ENCODE data around the gene SECISBP2. TPM values are rescaled to one million over a fixed set of nuclear protein-coding genes. Genes with fewer than 3 reads are reported as not detected.
"Not testable (repeated sequence)": the region's sequence is repeated elsewhere in the genome, so short reads cannot be mapped to it uniquely, and the experiment has no call there.

Gene SECISBP2
- total RNA-seq, 1 experiment from 2014 or later: 33.2 TPM

DNA sequence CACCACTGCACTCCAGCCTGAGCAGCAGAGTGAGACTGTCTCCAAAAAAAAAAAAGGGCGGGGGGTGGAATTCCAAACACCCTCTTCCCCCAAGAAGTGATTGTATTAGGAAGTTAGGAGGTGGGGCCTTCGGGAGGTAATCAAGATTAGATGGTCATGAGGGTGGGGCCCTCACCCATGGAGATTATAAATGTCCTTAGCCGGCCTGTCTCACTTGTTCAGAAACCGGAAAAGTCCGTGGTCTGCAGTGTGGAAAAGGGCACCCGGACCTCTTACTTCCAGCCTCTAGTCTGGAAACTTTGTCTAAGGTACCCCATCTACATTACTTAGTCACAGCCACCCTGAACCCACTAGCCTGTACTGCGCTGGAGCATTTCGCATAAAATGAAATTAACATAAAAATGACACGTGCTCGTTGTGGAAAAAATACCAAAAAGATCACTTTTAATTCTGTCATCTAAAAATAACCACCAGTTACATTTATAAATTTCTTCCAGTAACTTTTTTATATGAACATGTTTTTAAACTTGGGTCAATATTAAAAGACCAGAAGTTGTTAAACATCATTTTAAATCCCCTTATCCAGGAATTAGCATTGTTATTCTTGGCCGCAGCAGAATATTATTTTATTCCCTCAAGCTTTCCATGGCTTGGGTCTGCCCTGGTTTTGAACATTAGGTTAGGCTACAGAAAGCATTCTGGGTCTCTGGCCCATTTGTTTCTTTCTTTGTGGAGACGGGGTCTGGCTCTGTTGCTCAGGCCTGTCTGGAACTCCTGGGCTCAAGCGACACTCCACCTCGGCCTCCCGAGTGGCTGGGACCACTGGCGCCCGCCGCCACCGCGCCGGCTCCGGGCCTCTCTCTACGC is 8.5 kb upstream of the SECISBP2 start:
- DNase-seq (ENCODE audit: low spot score): peak; percentile 37

DNA sequence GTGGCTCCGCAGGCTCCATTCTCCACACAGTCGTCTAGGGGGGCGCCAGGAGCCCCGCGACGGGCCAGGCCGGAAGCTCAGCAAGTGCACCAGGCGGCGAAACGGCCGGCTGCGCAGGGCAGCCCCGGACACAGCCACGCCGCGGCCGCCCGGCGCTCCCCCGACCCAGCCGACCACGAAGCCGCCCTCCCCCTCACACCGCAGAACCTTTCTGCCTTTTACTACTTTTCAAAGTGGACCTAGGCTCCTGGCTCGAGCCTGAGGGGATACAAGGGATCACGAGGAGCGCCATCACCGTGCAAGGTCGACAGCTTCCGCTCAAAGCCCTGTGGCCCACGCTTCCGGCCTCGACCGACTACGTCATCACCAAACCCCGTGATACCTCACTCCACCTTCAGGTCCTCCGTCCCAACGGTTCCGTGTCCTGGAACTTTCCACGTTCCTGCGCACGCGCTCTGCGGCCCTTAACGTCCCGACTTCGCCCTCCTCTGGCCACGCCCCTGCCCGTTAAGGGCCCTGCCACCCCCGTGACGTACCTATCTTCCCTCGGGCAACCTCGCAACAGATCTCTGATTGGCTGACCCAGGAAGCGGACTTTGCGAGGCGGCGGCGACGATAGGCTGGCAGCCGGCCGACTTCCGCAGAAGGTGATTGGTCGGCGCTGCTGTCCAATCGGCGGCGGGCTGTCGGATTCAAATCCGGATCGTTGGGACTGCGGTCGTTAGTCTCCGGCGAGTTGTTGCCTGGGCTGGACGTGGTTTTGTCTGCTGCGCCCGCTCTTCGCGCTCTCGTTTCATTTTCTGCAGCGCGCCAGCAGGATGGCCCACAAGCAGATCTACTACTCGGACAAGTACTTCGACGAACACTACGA is 7.6 kb upstream of the SECISBP2 start, which contains the start of gene CKS2:
Gene CKS2 (plus strand): TSS at position 721 of the 871 bp plus-strand sequence. CDS start 98 bp downstream, at position 819.
- peak; percentile 100 for DNase-seq (ENCODE audit: low spot score)

DNA sequence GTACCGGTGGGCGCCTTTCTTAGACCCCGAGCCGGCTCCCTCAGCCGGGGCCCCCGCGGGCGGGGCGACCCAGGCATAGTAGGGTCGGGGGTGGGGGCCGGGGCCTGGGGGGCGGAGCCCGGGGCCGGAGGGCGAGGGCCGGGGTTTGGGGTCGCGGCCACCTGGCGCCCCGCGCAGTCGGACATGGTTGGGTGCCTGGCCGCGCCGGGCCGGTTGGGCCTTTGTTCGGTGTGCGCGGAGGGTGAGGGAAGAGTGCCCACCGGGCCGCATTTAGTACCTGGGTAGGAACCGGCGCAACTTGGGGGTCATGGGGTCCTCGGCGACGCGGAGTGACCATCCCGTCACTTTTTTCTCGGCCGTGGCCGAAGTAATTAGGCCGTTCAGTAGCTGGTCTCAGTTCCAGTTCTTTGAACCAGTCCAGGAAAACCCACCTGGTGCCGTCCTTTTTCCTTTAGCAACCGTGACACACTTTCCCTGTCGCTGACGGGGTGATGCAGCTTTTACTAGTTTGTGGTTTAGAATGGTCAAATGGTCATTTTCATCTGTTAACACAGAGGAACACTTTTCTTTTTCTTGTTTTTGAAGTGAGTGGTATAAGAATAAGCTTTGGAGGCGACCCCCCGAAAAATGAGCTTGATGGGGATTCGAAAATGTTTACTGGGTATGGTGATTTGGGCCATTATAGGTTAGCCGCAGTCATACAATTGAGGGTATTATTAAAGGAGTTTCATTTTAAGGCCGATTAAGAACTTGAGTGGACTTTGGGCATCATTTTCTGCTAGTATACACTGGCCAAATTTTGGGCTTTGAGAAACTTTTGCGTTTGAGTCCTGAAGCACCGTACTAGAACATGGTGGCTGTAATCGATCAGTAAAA is 6.7 kb upstream of the SECISBP2 start:
- DNase-seq (ENCODE audit: low spot score): no peak

DNA sequence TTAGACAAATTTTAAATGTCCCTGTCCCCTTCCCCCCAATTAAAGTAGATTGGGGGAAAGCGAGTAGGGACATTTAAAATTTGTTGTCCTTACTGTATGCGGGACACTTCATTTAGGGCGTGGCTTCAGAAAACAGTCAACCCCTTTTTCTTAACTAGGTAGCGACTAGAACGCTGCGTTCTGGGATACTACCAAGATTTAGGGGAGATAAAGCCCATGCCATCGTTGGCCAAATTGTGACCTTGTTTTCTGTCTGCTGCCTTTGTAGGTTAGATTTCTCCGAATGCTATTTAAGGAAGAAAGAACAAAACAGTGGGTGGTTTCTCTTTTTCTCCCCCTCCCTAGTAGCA is 6.1 kb upstream of the SECISBP2 start:
- DNase-seq (ENCODE audit: low spot score): peak; percentile 52

DNA sequence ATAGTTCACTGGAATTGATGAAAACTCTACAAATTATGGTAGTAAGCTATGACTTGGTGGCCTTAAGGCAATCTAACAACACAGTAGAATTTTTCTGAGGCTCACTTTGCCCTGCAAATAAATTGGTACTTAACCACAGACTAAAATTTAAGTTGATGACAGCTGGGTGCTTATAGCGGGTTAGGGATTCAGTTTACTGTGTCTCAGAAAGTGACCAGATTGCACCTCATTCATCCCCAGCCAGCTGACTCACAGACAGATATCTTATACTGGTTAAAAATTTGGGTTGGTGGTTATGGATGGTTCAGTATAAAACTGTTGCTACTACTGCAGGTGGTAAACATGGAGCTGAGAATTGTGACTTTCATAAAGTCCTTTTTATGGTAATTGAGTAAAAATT is 4.5 kb upstream of the SECISBP2 start:
- no peak for DNase-seq (ENCODE audit: low spot score)

DNA sequence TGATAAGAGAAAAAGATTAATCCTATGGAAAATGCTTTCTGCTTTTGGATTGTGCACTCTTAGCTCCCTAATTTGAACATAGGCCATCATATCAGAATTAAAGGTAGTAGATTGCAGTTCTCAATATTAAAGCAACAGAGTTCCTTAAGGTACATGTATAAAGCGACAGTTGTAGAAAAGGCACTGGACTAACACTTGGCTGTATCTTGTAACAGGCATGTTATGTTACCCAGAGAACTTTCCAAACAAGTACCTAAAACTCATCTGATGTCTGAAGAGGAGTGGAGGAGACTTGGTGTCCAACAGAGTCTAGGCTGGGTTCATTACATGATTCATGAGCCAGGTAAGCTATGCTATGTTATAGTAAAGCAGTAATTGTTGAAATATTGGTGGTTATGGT is 3.3 kb upstream of the SECISBP2 start:
- no peak for DNase-seq (ENCODE audit: low spot score)

DNA sequence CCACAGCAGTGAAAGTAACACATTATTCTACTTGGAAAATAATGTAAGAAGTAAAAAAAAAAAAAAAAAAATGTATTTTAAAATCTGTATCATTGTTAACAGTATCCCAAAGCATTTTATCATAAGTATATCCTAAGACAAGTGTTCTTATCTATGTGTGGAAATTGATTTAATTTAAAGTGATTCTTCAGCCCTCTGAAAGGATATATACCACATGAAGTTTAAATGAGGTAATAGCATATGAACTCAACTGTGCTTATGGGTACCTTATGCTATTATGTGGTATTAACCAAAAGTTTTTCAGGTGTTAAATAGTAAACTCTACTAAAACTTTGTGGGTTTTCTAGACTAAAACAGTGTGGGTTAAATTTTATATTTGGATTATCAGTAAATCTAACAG is 2.8 kb upstream of the SECISBP2 start:
- DNase-seq (ENCODE audit: low spot score): no peak

DNA sequence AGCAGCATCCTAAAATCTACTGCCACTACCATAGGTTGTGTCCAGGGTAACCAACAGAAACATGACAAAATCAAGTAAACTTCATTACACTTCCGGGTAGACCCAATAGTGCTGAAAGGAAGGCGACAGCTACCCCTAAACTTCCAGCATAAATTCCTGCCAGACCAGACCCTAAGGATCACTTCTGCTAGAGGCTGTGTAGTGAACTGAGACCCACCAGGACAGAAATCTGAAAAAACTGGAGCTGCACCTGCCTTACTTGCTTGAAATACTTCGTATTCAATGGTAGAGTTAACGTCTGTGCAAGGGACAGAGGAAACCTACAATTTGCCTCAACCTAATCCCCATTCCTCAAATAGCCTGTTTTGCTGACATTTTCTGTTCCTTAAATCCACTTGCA is 1.0 kb upstream of the SECISBP2 start:
- no peak for DNase-seq (ENCODE audit: low spot score)

DNA sequence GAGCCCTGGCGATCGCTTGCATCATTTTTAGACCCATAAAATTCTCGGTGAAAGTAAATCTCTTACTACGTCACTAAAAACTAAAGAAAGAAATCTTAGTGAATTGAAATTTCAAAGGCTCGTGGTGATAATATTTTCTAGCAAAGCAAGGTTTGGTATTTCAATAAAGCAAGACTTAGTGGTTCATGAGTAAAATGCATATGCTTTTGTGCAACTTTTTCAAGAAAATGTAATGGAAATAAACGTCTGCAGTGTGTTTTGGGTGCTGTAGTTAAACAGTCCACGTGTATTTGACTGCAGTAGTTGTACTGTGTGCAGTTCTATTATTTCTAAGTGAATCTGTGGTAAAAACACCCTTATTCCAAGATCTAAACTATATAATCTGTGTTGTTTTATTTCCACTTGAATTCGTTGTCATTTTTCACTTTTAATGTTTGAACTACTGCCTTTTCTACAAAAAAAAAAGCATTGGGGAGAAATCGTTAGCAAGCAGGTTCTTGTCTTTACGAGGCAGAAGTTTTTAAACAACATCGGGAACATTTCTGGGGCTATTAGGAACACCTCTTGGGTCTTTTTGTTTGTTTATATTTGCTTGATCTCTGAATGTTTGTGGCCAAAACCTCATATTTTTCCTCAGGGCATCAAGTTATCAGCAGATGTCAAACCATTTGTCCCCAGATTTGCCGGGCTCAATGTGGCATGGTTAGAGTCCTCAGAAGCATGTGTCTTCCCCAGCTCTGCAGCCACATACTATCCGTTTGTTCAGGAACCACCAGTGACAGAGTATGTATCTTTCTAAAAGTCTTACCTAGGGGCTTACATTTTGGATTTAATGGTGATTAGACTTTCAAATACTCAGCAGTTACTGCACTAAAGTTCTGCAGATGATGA is 960 bp downstream of the SECISBP2 start:
- no peak for DNase-seq (ENCODE audit: low spot score)

DNA sequence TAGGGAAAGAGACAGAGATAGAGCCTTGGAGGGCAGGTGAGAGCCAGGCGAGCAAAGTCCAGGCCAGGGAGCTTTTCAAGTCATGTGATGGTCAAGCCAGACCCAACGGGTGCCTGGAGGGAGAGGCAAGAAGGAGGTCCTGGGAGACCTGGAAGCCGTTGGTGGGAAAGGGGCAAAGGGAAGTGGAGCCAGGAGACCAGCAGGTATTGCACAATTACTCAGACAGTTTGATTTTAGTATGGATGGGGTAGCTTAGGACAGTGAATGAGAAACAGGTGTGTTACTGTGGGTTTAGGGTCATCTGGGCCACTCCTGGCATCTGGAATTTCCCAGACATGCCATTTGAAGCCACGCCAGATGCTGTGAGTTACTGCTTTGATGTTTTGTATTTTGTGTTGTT is 5.1 kb downstream of the SECISBP2 start:
- DNase-seq (ENCODE audit: low spot score): no peak

DNA sequence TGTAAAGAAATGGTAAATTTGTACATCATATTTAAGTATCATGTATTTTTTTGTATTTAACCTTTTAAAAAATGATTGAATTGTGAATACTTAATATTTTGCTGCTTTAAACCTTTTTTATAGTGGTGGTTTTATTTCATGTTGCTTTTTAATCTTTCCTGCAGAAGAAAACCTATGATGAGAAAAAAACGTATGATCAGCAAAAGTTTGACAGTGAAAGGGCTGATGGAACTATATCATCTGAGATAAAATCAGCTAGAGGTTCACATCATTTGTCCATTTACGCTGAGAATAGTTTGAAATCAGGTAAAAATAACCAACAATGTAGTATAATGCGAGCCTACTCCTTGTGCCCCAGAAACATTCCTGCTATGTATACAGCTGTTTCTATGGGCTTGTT is 7.4 kb downstream of the SECISBP2 start:
- no peak for DNase-seq (ENCODE audit: low spot score)

DNA sequence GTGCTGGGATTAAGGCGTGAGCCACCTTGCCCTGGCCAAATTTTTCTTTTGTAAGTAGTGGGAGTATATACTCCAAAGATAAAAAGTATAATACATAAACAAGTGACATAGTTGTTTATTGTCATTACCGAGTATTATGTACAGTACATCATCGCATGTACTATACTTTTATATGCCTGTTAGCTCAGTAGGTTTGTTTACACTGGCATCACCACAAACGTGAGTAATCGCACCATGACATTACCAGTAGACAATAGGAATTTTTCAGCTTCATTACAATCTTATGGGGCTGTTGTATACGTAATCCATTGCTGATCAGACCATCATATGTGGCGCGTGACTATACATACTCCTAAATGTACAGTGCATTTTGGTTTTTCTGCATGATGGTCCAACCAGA is 9.8 kb downstream of the SECISBP2 start:
- peak; percentile 44 for DNase-seq (ENCODE audit: low spot score)

DNA sequence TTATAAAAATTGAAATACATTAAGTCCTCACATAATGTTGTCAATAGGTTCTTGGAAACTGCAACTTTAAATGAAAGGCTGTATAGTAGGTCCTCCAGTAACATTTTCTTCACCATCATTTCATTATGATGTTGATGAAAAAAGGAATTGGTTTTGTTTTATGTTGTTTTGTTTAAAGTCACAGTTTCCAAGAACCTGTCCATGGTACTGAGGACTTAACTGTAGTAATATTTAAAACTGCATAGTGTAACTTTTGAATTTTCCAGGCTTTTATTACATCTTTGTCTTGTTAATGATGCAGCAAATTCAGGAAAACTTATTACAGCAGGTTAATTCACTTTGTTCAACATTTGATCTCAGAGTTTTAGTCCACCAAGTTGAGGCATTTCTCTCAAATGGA is 11.6 kb downstream of the SECISBP2 start:
- no peak for DNase-seq (ENCODE audit: low spot score)

DNA sequence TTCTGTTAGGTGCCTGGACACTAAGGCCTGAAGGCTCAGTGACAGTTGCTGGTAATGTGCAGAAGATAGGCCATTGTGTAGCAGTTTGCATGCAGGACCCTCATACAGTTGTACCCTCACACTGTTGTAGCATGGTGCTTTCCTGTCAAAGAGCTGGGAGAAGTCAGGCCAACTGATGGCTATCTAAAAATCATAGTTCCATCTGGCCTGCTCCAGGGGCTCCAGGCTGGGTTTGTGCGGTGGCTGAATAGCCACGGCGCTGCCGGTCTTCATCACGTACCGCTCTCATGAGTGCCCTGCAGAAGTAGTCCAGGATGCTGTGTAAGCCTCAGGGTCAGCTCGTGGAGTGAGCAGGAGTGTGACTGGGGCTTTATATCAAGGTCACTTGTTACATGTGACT is 12.2 kb downstream of the SECISBP2 start:
- no peak for DNase-seq (ENCODE audit: low spot score)

DNA sequence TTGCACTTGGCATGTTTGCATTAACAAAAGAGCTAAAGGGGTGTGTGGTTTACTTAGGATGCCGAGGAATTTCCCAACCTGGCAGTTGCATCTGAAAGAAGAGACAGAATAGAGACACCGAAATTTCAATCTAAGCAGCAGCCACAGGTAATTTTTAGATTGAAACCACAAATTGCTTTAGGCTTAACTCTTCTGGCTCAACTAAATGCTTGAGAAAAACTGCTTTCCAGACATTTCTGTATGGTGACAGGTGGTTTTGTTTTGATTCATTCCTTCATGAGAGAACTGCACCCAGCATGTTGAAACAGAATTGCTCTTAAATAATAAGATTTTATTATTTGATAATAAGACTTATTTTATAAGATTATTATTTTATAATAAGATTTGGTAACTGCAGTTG is 21.5 kb downstream of the SECISBP2 start:
- DNase-seq (ENCODE audit: low spot score): no peak

DNA sequence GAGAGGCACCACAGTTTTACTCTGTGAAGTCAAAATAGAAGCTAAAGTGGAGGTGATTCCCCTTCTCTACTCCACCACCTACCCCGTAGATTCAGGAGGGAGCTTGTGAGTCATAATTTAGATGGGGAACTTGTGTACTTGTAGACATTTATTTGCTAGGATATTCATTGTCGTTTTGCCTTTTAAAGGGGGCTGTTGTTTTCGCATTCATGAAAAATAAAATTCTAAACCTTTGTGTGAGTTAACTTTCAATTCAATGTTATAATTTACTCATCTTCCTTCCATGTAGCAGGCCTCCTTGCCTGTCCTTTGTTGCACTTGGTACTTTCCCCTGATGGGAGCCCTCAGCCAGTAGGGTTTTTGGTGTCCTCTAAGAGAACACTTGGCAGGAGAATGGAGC is 22.0 kb downstream of the SECISBP2 start:
- no peak for DNase-seq (ENCODE audit: low spot score)

DNA sequence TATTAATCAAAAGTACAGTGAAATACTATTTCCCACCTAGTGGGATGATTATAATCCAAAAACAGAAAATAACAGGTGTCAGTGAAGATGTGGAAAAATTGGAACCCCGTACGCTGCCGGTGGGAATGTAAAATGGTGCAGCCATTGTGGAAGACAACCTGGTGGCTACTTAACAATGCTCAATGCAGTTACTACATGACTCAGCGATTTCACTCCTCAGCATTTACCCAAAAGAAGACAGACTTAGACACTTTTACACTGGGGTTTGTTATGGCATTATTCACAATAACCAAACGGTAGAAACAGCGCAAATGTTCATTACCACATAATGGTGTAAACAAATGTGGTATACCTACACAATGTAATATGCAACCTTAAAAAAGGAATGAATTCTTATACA is 23.9 kb downstream of the SECISBP2 start:
- DNase-seq (ENCODE audit: low spot score): no peak

DNA sequence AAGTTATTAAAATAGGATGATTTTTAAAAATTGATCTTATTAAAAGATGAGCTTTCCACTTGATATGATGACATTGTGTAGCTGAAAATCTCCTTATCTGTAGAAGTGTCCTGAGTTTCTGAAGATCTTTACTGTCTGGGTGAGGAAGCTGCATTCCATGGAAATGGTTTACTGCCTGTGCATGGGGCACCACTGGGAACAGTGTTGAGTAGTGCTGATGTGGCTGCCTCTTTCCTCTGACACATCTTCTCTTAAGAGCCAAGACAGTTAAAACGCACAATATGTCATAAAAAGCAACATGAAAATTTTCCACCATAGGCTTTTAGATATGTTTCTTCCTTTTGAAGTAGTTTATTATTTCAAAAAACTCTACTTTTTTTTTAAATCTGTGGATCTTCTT is 24.6 kb downstream of the SECISBP2 start:
- no peak for DNase-seq (ENCODE audit: low spot score)

DNA sequence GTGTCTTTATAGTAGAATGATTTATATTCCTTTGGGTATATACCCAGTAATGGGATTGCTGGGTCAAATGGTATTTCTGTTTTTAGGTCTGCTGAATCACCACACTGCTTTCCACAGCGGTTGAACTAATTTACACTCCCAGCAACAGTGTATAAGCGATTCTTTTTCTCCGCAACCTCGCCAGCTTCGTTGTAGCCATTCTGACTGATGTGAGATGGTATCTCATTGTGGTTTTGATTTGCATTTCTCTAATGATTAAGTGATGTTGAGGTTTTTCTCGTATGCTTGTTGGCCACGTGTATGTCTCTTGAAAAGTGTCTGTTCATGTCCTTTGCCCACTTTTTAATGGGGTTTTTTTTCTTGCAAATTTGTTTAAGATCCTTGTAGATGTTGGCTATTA is 25.5 kb downstream of the SECISBP2 start:
- not testable (repeated sequence) for DNase-seq (ENCODE audit: low spot score)

DNA sequence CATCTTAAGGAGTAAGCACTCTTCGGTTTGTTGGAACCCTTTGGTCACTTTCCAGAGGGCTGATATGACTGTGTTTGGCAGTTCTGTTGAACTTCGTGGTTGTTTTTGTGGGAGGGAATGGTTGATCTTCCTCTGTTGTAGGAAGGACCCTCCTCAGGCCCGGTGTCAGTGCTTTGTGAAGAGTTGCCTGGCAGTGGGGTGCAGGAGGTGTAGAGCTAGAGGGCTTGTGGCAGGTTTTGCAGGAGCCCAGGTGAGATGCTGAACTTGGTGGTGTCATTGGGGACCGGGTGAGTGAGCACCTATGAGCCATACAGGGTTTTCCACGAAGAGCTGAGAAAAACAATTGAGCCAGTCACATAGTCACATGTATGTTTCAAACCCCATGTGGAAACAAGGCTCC is 27.2 kb downstream of the SECISBP2 start:
- no peak for DNase-seq (ENCODE audit: low spot score)

DNA sequence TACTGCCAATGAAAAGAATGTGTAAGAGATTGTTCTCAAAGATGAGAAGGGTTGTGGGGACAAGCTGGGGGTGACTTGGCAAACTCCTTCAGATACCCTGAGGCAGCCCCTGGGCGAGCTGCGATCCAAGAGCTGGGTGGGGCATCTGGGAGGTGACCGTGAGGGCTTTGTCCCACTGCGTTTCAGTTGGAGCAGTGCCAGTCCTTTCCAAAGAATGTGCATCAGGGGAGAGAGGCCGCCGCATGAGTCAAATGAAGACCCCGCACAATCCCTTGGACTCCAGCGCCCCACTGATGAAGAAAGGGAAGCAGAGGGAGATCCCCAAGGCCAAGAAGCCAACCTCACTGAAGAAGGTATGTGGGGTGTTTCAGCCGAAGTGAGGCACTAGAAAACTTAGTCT is 28.4 kb downstream of the SECISBP2 start:
- DNase-seq (ENCODE audit: low spot score): no peak

Data from A172 (cell line).